ENCODE measurements around the gene ZNF200. TPM values are rescaled to one million over a fixed set of nuclear protein-coding genes. Genes with fewer than 3 reads are reported as not detected.

Gene ZNF200
- total RNA-seq, 1 donor from 2014 or later: 9.5 TPM

GRCh38 chr16:3179651-3180050 lies 55.3 kb downstream of the ZNF200 start:
- DNase-seq (ENCODE audit: extremely low read depth, low read depth, low spot score): no peak

- no peak for DNase-seq (ENCODE audit: extremely low read depth, low read depth, low spot score)
These were observed 59.5 kb downstream of the ZNF200 start for GRCh38 chr16:3175157-3176093.

- DNase-seq (ENCODE audit: extremely low read depth, low read depth, low spot score): no peak
These were observed 60.3 kb downstream of the ZNF200 start for GRCh38 chr16:3174618-3175148.

GRCh38 chr16:3173892-3174617 lies 60.9 kb downstream of the ZNF200 start:
- no peak for DNase-seq (ENCODE audit: extremely low read depth, low read depth, low spot score)

Other genes with a start within 250 kb of the ZNF200 start
- gene CLDN9, start 222.2 kb downstream of the ZNF200 start, total RNA-seq: not detected in 2 replicates
- gene CLDN6, start 217.0 kb downstream of the ZNF200 start, total RNA-seq: 0.12 and 12.9 TPM in 2 replicates
- gene TNFRSF12A, start 214.8 kb downstream of the ZNF200 start, total RNA-seq: 202 and 204 TPM in 2 replicates
- 24.7 and 32.6 TPM in 2 replicates for gene HCFC1R1, start 211.2 kb downstream of the ZNF200 start, total RNA-seq
- gene THOC6, start 211.1 kb downstream of the ZNF200 start, total RNA-seq: 20.7 and 28.9 TPM in 2 replicates
- not detected in 2 replicates for gene BICDL2, start 198.2 kb downstream of the ZNF200 start, total RNA-seq
- 0.05 and 0.35 TPM in 2 replicates for gene MMP25, start 188.6 kb downstream of the ZNF200 start, total RNA-seq
- gene IL32, start 169.5 kb downstream of the ZNF200 start, total RNA-seq: 960 and 1,559 TPM in 2 replicates
- gene ZSCAN10, start 135.9 kb downstream of the ZNF200 start, total RNA-seq: not detected in 2 replicates
- 19.8 and 26.3 TPM in 2 replicates for gene ZNF205, start 122.6 kb downstream of the ZNF200 start, total RNA-seq
- gene ZNF213, start 100.1 kb downstream of the ZNF200 start, total RNA-seq: 7.5 and 15.1 TPM in 2 replicates
- gene OR1F1, start 47.0 kb downstream of the ZNF200 start, total RNA-seq: not detected in 2 replicates
- gene MEFV, start 21.5 kb upstream of the ZNF200 start, total RNA-seq: not detected in 2 replicates
- gene ZNF263, start 48.3 kb upstream of the ZNF200 start, total RNA-seq: 30.2 and 31.5 TPM in 2 replicates
- gene TIGD7, start 70.3 kb upstream of the ZNF200 start, total RNA-seq: 2.0 and 2.4 TPM in 2 replicates
- gene ZNF75A, start 70.3 kb upstream of the ZNF200 start, total RNA-seq: 9.8 and 18.9 TPM in 2 replicates
- gene OR2C1, start 120.7 kb upstream of the ZNF200 start, total RNA-seq: not detected in 2 replicates
- 10.8 and 11.7 TPM in 2 replicates for gene ZSCAN32, start 165.8 kb upstream of the ZNF200 start, total RNA-seq
- gene ZNF174, start 166.1 kb upstream of the ZNF200 start, total RNA-seq: 7.5 and 10.4 TPM in 2 replicates
- 1.7 and 2.1 TPM in 2 replicates for gene ZNF597, start 208.3 kb upstream of the ZNF200 start, total RNA-seq
- 40.3 and 45.3 TPM in 2 replicates for gene NAA60, start 208.5 kb upstream of the ZNF200 start, total RNA-seq

Measured in glomerular endothelial cell (primary cell).